GM12864 (cell line): Measurements from ENCODE around the gene SLITRK4.

Experiments used
- DNase-seq: peaks from one replicate; pipeline ENCODE4 v3.0.0-alpha.2; 2011; ENCODE audit warnings: low read depth
- H3K4me3 ChIP-seq: 2 replicates; pipeline ENCODE4 v1.5.1; 2011; ENCODE audit warnings: mild to moderate bottlenecking, low read depth, low read length, control low read depth
- TF ChIP-seq, protein P1 (sequence below): IDR thresholded peaks from 2 replicates; pipeline ENCODE4 v1.5.1; 2011; ENCODE audit warnings: low read depth, mild to moderate bottlenecking, moderate library complexity, low read length, control low read depth, inconsistent platforms; ENCODE audit errors: missing control alignments

SLITRK4 gene

DNA sequence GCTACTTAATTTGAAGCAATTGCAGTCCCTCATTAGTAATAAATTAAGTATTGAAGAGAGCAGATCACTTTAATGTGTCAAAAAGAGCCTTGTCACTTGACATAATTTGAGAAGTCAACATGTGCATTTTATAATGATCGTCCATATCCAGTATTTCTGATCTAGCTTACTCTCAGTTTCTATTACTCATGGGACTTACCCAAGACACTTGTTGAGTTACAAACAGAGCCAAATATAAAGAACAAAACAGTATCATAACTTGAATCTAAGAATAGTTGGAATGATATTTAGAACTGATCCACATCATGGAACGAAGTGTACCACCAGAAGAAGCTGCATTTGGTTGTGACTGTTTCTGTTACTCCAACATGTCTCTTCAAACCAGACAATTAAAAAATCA lies 54.7 kb downstream of the SLITRK4 start:
- no peak overlapping the region for H3K4me3 ChIP-seq
- DNase-seq = no peak
- TF ChIP-seq, protein P1, sequence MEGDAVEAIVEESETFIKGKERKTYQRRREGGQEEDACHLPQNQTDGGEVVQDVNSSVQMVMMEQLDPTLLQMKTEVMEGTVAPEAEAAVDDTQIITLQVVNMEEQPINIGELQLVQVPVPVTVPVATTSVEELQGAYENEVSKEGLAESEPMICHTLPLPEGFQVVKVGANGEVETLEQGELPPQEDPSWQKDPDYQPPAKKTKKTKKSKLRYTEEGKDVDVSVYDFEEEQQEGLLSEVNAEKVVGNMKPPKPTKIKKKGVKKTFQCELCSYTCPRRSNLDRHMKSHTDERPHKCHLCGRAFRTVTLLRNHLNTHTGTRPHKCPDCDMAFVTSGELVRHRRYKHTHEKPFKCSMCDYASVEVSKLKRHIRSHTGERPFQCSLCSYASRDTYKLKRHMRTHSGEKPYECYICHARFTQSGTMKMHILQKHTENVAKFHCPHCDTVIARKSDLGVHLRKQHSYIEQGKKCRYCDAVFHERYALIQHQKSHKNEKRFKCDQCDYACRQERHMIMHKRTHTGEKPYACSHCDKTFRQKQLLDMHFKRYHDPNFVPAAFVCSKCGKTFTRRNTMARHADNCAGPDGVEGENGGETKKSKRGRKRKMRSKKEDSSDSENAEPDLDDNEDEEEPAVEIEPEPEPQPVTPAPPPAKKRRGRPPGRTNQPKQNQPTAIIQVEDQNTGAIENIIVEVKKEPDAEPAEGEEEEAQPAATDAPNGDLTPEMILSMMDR = no peak

- TF ChIP-seq, protein P1 = no peak
- no peak overlapping the region for H3K4me3 ChIP-seq
- no peak for DNase-seq
These were observed 55.6 kb downstream of the SLITRK4 start for GRCh38 chrX:143580266-143580665.
